Naive thymus-derived CD4-positive, alpha-beta T cell (primary cell): Measurements from ENCODE around the gene SPG7. TPM values are rescaled to one million over a fixed set of nuclear protein-coding genes. Genes with fewer than 3 reads are reported as not detected.
A peak's percentile ranks its signal among the peaks of the same experiment; 100 is the strongest.

Source experiments
- ATAC-seq: fragments of 150-1000 bp; cut with Tn5 transposase; 2 replicates; pipeline ENCODE4 v1.10.0; 2021; ENCODE audit warnings: mild to moderate bottlenecking, moderate library complexity
- CTCF ChIA-PET: fragments of 350-600 bp; sonication (Branson Sonifier 250); formaldehyde crosslinking; loops from one replicate; lab custom pipeline; 2021; ENCODE audit warnings: antibody characterized with exemption; lab: Charles Lee
- POLR2A ChIA-PET: fragments of 350-600 bp; sonication (Branson Sonifier 250); formaldehyde crosslinking; loops from one replicate; lab custom pipeline; 2021; ENCODE audit warnings: antibody characterized with exemption, inconsistent platforms; lab: Charles Lee
- DNase-seq, 9 donors: peaks; one replicate each; pipeline versions ENCODE4 v3.0.0 to v3.0.0-alpha.2; 2020 to 2022; ENCODE audit warnings: mixed read lengths in 1 of 9
- H3K27ac ChIP-seq: one replicate; pipeline ENCODE4 v1.7.0; 2013; ENCODE audit warnings: mild to moderate bottlenecking, low read depth, low read length, moderate library complexity
- H3K27me3 ChIP-seq, 2 donors: one replicate each; pipeline ENCODE4 v1.7.0; 2013; ENCODE audit warnings: low read length in 2 of 2, mild to moderate bottlenecking in 2 of 2, moderate library complexity in 2 of 2; ENCODE audit not compliant: control insufficient read depth in 2 of 2, insufficient read depth in 2 of 2
- H3K36me3 ChIP-seq, 3 experiments: 1 replicate in 2 of 3; 2 replicates in 1 of 3; pipeline ENCODE4 v1.7.0; 2013; ENCODE audit warnings: low read length in 3 of 3, mild to moderate bottlenecking in 3 of 3, moderate library complexity in 1 of 3; ENCODE audit not compliant: insufficient read depth in 3 of 3, control insufficient read depth in 2 of 3
- H3K4me1 ChIP-seq, 2 donors: one replicate each; pipeline ENCODE4 v1.7.0; 2013; ENCODE audit warnings: low read length in 2 of 2, mild to moderate bottlenecking in 2 of 2, moderate library complexity in 1 of 2; ENCODE audit not compliant: control insufficient read depth in 2 of 2, insufficient read depth in 2 of 2
- H3K4me3 ChIP-seq: 2 replicates; pipeline ENCODE4 v1.7.0; 2013; ENCODE audit warnings: mild to moderate bottlenecking, low read length
- H3K9me3 ChIP-seq, 3 experiments: 1 replicate in 2 of 3; 2 replicates in 1 of 3; pipeline ENCODE4 v1.7.0; 2013; ENCODE audit warnings: low read length in 3 of 3; ENCODE audit not compliant: control insufficient read depth in 2 of 3
- H3K27ac Mint-ChIP-seq, 9 donors: one replicate each; pipeline ENCODE4 v1.8.0; 2020 to 2022; ENCODE audit warnings: mixed read lengths in 9 of 9, mild to moderate bottlenecking in 8 of 9, moderate library complexity in 5 of 9, inconsistent platforms in 2 of 9
- H3K27me3 Mint-ChIP-seq, 5 donors: one replicate each; pipeline ENCODE4 v1.8.0; 2021 to 2022; ENCODE audit warnings: mixed read lengths in 5 of 5, mild to moderate bottlenecking in 1 of 5
- H3K36me3 Mint-ChIP-seq, 5 donors: one replicate each; pipeline ENCODE4 v1.8.0; 2020 to 2022; ENCODE audit warnings: mixed read lengths in 5 of 5, mild to moderate bottlenecking in 3 of 5, inconsistent platforms in 1 of 5
- H3K4me1 Mint-ChIP-seq, 7 donors: one replicate each; pipeline ENCODE4 v1.8.0; 2020 to 2022; ENCODE audit warnings: mixed read lengths in 7 of 7, mild to moderate bottlenecking in 3 of 7, inconsistent platforms in 1 of 7
- H3K4me3 Mint-ChIP-seq, 10 donors: one replicate each; pipeline ENCODE4 v1.8.0; 2020 to 2022; ENCODE audit warnings: mild to moderate bottlenecking in 10 of 10, mixed read lengths in 10 of 10, moderate library complexity in 6 of 10, inconsistent platforms in 2 of 10
- H3K9me3 Mint-ChIP-seq, 11 donors: one replicate each; pipeline ENCODE4 v1.8.0; 2020 to 2022; ENCODE audit warnings: mixed read lengths in 11 of 11, mild to moderate bottlenecking in 4 of 11, inconsistent platforms in 1 of 11, moderate library complexity in 1 of 11
- intact Hi-C, 2 donors: fragments of 100-400 bp; cut with micrococcal nuclease; formaldehyde crosslinking; loops; one replicate each; pipeline ENCODE4 v1.15.1; 2023
- polyA plus RNA-seq, 2 donors: library from polyadenylated mRNA; unstranded; fragments of 300-500 nt; fragmentation: Illumina TruSeq; gene quantifications; one replicate each; pipeline ENCODE4 v1.2.3, GENCODE V29; 2021
- total RNA-seq, 6 experiments: library from RNA in 5 of 6; stranded (reverse) in 5 of 6; gene quantifications; 1 replicate in 5 of 6; 2 replicates in 1 of 6; pipeline ENCODE4 v1.2.3 and lab custom pipeline; 2021 to 2026

SPG7 gene
- total and polyA plus RNA-seq, 7 experiments from 2014 or later = 48.6 to 181 (median 151) TPM

DNA sequence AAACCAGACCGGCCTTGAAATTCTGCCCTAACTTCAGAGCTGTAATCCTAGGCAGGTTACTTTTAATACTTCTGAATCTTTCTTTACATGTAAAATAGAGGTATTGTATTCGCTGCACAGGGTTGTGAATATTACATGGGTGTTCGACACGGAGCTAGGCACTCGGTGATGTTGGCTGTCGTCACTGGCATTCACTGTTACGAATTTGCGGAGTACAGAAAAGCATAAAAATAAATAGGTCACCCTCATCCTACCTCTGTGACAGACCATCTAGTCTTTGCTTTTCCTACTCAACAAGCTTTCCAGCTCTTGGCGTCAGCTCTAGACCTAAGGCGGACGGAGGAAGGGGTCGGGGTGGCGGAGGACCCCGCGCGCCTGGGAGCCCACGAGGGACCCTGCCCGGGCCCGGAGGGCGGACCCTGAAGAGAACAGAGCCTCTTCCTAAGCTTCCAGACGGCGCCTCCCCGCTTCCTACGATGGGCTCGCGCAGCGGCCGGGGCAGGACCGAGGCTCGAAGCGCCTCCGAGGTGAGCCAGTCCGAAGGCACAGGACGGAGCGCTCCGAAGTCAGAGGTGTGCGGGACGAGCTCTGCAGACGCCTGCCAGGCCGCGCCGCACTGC lies 879 bp upstream of the SPG7 start:
- intact Hi-C loops = loop anchor here (1.0 to 5.0 kb wide), 6 partner anchors 100 to 695 kb away; partner anchors contain the start of genes APRT (in 1 of the 2), CHMP1A (in 1 of the 2), GALNS (in 1 of the 2) and SPATA33 (in 1 of the 2)
- ATAC-seq (no peak), DNase-seq (peak in 1 of 9 donors; percentile 20)
- H3K9me3 Mint-ChIP-seq = peaks cover 0 to 5% (median 0%) of the 10 kb centered on the region in 11 donors
- H3K4me3 ChIP-seq = peak overlapping the region; percentile 64
- H3K27me3 ChIP-seq = no peaks in the 10 kb centered on the region
- peaks cover 0 to 20% (median 11%) of the 10 kb centered on the region in 3 experiments for H3K36me3 ChIP-seq
- H3K4me3 Mint-ChIP-seq = peak overlapping the region; percentile 79 to 94 (median 82)
- H3K4me1 ChIP-seq = peaks cover 30 to 33% of the 10 kb centered on the region in 2 donors
- H3K27ac ChIP-seq = peak overlapping the region; percentile 86
- H3K9me3 ChIP-seq = no peaks in the 10 kb centered on the region
- H3K27ac Mint-ChIP-seq = peak overlapping the region; percentile 83 to 93 (median 92)
- peaks cover 0 to 5% (median 0%) of the 10 kb centered on the region in 5 donors for H3K36me3 Mint-ChIP-seq
- H3K4me1 Mint-ChIP-seq = peaks cover 14 to 46% (median 31%) of the 10 kb centered on the region in 7 donors
- ChIA-PET CTCF (interaction anchor here (0.5 to 2.2 kb wide), 4 partner anchors 28 to 1558 kb away, joined by 3 to 6 read pairs (median 4); no protein-coding TSS in a partner anchor), POLR2A (interaction anchor here (0.6 to 5.2 kb wide), 28 partner anchors 9 to 406 kb away, joined by 3 to 68 read pairs (median 4); partner anchors contain the start of genes ANKRD11 and ZNF778)
- H3K27me3 Mint-ChIP-seq = no peaks in the 10 kb centered on the region

DNA sequence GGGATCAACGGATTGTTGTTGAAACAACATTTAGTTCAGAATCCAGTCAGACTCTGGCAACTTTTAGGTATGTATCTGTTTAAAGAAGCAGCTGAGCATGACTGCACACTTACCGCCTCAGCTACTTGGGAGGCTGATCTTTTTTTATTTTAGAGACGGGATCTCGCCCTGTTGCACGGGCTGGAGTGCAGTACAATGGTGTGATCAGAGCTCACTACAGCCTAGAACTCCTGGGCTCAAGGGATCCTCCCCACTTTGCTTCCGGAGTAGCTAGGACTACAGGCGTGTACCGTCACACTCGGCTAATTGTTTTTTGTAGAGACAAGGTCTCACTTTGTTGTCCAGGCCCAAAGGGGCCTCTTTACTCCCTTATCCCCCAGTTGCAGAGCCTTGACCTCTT lies 2.3 kb downstream of the SPG7 start:
- DNase-seq = no peak
- peaks cover 0 to 13% (median 5%) of the 10 kb centered on the region in 5 donors for H3K36me3 Mint-ChIP-seq
- intact Hi-C loops = no loop called here
- H3K27ac ChIP-seq = no peak overlapping the region
- CTCF ChIA-PET = interaction anchor here (0.8 to 1.7 kb wide), 4 partner anchors 68 to 894 kb away, joined by 3 to 5 read pairs (median 4); no protein-coding TSS in a partner anchor
- no peak for ATAC-seq
- no peaks in the 10 kb centered on the region for H3K9me3 ChIP-seq
- H3K27ac Mint-ChIP-seq = peak overlapping the region in 7 of 9 donors; percentile 23 to 57 (median 46)
- peaks cover 23 to 28% of the 10 kb centered on the region in 2 donors for H3K4me1 ChIP-seq
- H3K9me3 Mint-ChIP-seq = peaks cover 0 to 5% (median 0%) of the 10 kb centered on the region in 11 donors
- peaks cover 7 to 41% (median 23%) of the 10 kb centered on the region in 7 donors for H3K4me1 Mint-ChIP-seq
- H3K27me3 ChIP-seq = no peaks in the 10 kb centered on the region
- H3K4me3 Mint-ChIP-seq = peak overlapping the region in 8 of 10 donors; percentile 4 to 96 (median 45)
- H3K36me3 ChIP-seq = peaks cover 4 to 41% (median 11%) of the 10 kb centered on the region in 3 experiments
- no peak overlapping the region for H3K4me3 ChIP-seq
- POLR2A ChIA-PET = interaction anchor here (0.6 to 1.6 kb wide), 2 partner anchors 22 to 50 kb away, joined by 4 read pairs; no protein-coding TSS in a partner anchor
- no peaks in the 10 kb centered on the region for H3K27me3 Mint-ChIP-seq

GRCh38 chr16:89511374-89511773 lies 3.2 kb downstream of the SPG7 start:
- Mint-ChIP-seq H3K36me3 (peaks cover 0 to 13% (median 5%) of the 10 kb centered on the region in 5 donors), H3K27me3 (no peaks in the 10 kb centered on the region), H3K9me3 (peaks cover 0 to 5% (median 0%) of the 10 kb centered on the region in 11 donors), H3K4me3 (peak overlapping the region in 3 of 10 donors; percentile 23 to 44 (median 34)), H3K4me1 (peaks cover 0 to 33% (median 15%) of the 10 kb centered on the region in 7 donors), H3K27ac (peak overlapping the region in 1 of 9 donors; percentile 67)
- CTCF ChIA-PET = no interaction called here
- Histone ChIP-seq H3K9me3 (no peaks in the 10 kb centered on the region), H3K4me1 (peaks cover 15 to 19% of the 10 kb centered on the region in 2 donors), H3K27ac (no peak overlapping the region), H3K27me3 (no peaks in the 10 kb centered on the region), H3K4me3 (no peak overlapping the region), H3K36me3 (peaks cover 4 to 46% (median 16%) of the 10 kb centered on the region in 3 experiments)
- POLR2A ChIA-PET = interaction anchor here (1.0 to 1.6 kb wide), 2 partner anchors 21 to 52 kb away, joined by 4 read pairs; no protein-coding TSS in a partner anchor
- DNase-seq = no peak
- intact Hi-C loops = no loop called here
- ATAC-seq = no peak

DNA sequence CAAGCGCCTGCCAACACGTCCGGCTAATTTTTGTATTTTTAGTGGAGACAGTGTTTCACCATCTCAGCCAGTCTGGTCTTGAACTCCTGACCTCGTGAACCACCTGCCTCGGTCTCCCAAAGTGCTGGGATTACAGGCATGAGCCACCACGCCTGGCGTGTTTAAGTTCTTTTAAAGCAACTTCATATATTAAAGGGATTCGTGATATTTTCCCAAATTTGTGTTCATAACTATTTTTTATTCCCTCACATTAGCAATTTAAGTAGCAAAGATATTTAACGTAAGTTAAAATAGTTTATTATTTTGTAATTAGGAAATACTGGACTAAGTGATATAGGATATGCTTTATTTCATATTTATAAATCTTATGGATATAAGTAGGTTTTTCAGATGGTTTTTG lies 4.2 kb downstream of the SPG7 start:
- DNase-seq = no peak
- Mint-ChIP-seq H3K27me3 (no peaks in the 10 kb centered on the region), H3K27ac (no peak overlapping the region), H3K4me3 (no peak overlapping the region), H3K9me3 (peaks cover 0 to 5% (median 0%) of the 10 kb centered on the region in 11 donors), H3K36me3 (peaks cover 0 to 19% (median 8%) of the 10 kb centered on the region in 5 donors), H3K4me1 (peaks cover 0 to 28% (median 12%) of the 10 kb centered on the region in 7 donors)
- Histone ChIP-seq H3K4me3 (no peak overlapping the region), H3K4me1 (peaks cover 4 to 11% of the 10 kb centered on the region in 2 donors), H3K27me3 (no peaks in the 10 kb centered on the region), H3K9me3 (no peaks in the 10 kb centered on the region), H3K27ac (no peak overlapping the region), H3K36me3 (peaks cover 4 to 53% (median 21%) of the 10 kb centered on the region in 3 experiments)
- intact Hi-C loops = no loop called here
- CTCF ChIA-PET = no interaction called here
- no peak for ATAC-seq
- POLR2A ChIA-PET = interaction anchor here (0.6 to 1.3 kb wide), 2 partner anchors 25 to 143 kb away, joined by 4 read pairs; no protein-coding TSS in a partner anchor

DNA sequence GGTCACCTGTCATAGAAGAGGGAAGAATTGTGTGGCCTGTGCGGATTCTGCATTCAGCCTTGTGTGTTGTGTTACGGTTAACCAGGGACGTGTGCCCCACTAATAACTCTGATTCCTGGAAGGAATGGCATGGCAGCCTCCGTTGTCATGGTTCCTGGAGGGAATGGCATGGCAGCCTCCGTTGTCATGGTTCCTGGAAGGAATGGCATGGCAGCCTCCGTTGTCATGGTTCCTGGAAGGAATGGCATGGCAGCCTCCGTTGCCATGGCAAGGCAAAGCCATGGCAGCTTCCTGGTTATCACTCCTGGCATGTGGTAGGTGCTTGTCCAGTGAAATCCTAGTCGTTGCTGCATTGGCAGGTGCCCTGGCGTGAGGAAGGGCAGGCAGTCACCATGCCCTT lies 8.9 kb downstream of the SPG7 start:
- intact Hi-C loops = no loop called here
- no peaks in the 10 kb centered on the region for H3K9me3 ChIP-seq
- POLR2A ChIA-PET = interaction anchor here (0.9 kb wide), 1 partner anchor 71 kb away, joined by 3 read pairs; no protein-coding TSS in a partner anchor
- ATAC-seq (no peak), DNase-seq (no peak)
- no peak overlapping the region for H3K4me3 Mint-ChIP-seq
- no peak overlapping the region for H3K27ac ChIP-seq
- H3K27ac Mint-ChIP-seq = no peak overlapping the region
- H3K4me1 ChIP-seq = no peaks in the 10 kb centered on the region
- CTCF ChIA-PET = interaction anchor here (0.6 to 0.8 kb wide), 2 partner anchors 183 to 300 kb away, joined by 3 to 4 read pairs; no protein-coding TSS in a partner anchor
- H3K9me3 Mint-ChIP-seq = peaks cover 0 to 1% (median 0%) of the 10 kb centered on the region in 11 donors
- H3K27me3 Mint-ChIP-seq = no peaks in the 10 kb centered on the region
- H3K4me3 ChIP-seq = no peak overlapping the region
- H3K36me3 ChIP-seq = peaks cover 4 to 80% (median 14%) of the 10 kb centered on the region in 3 experiments
- peaks cover 11 to 45% (median 19%) of the 10 kb centered on the region in 5 donors for H3K36me3 Mint-ChIP-seq
- peaks cover 0 to 12% (median 7%) of the 10 kb centered on the region in 7 donors for H3K4me1 Mint-ChIP-seq
- no peaks in the 10 kb centered on the region for H3K27me3 ChIP-seq

DNA sequence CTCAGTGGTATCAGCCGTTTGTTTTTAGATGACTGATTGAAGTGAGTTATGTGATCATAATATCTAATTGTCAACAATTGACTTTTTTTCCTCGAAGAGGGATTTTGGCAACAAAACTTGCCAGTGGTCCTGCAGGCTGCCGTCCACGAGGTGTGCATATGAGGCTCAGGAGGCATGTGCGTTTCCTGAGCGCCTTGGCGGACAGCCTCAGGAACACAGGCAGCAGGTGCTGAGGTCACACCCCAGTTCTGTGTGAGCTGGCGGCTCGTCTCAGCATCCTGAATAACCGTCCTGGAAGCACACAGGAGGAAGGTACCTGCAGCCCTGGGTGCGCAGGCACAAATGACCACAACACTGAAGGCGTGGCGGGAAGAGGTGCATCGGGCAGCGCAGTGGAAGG lies 11.7 kb downstream of the SPG7 start:
- no peaks in the 10 kb centered on the region for H3K27me3 Mint-ChIP-seq
- peaks cover 11 to 56% (median 17%) of the 10 kb centered on the region in 5 donors for H3K36me3 Mint-ChIP-seq
- Histone ChIP-seq H3K36me3 (peaks cover 0 to 85% (median 21%) of the 10 kb centered on the region in 3 experiments), H3K4me3 (no peak overlapping the region), H3K9me3 (no peaks in the 10 kb centered on the region), H3K4me1 (no peaks in the 10 kb centered on the region), H3K27me3 (no peaks in the 10 kb centered on the region), H3K27ac (no peak overlapping the region)
- ATAC-seq (no peak), DNase-seq (no peak)
- H3K27ac Mint-ChIP-seq = no peak overlapping the region
- peaks cover 0 to 16% (median 9%) of the 10 kb centered on the region in 7 donors for H3K4me1 Mint-ChIP-seq
- intact Hi-C loops = no loop called here
- H3K4me3 Mint-ChIP-seq = no peak overlapping the region
- CTCF ChIA-PET = no interaction called here
- POLR2A ChIA-PET = no interaction called here
- H3K9me3 Mint-ChIP-seq = peaks cover 0 to 1% (median 0%) of the 10 kb centered on the region in 11 donors
